ENCODE data around the gene TCEAL5.
A peak's percentile ranks its signal among the peaks of the same experiment; 100 is the strongest.

TCEAL5 gene

GRCh38 chrX:103258275-103258674, 18.3 kb downstream of the TCEAL5 start:
- H3K27me3 ChIP-seq (ENCODE audit: insufficient read depth, poor library complexity, severe bottlenecking), result no peaks in the 10 kb centered on the region
- no peak for DNase-seq (ENCODE audit: low read depth in 1 of 2, low spot score in 1 of 2)
- no peak for TF ChIP-seq REST (IDR thresholded peaks at IDR 0.05; ENCODE audit: insufficient replicate concordance, low read depth)
- TF ChIP-seq SPI1 (IDR thresholded peaks at IDR 0.05; ENCODE audit: borderline replicate concordance, low read depth), result no peak
- no peak for TF ChIP-seq POLR2AphosphoS5 (IDR thresholded peaks at IDR 0.05; ENCODE audit: low read depth)
- no peak for TF ChIP-seq CTCF (IDR thresholded peaks at IDR 0.05; ENCODE audit: insufficient read depth, low read length)
- no peak for TF ChIP-seq GABPA (IDR thresholded peaks at IDR 0.05; ENCODE audit: low read depth)
- H3K4me3 ChIP-seq (replicated peaks; ENCODE audit: insufficient read depth, low read length), result no peak overlapping the region
- H3K27ac ChIP-seq (replicated peaks), result no peak overlapping the region

- TF ChIP-seq REST (IDR thresholded peaks at IDR 0.05; ENCODE audit: insufficient replicate concordance, low read depth) (no peak), SPI1 (IDR thresholded peaks at IDR 0.05; ENCODE audit: borderline replicate concordance, low read depth) (no peak), POLR2AphosphoS5 (IDR thresholded peaks at IDR 0.05; ENCODE audit: low read depth) (no peak), CTCF (IDR thresholded peaks at IDR 0.05; ENCODE audit: insufficient read depth, low read length) (no peak), GABPA (IDR thresholded peaks at IDR 0.05; ENCODE audit: low read depth) (no peak)
- H3K27me3 ChIP-seq (ENCODE audit: insufficient read depth, poor library complexity, severe bottlenecking), result no peaks in the 10 kb centered on the region
- H3K4me3 ChIP-seq (replicated peaks; ENCODE audit: insufficient read depth, low read length), result no peak overlapping the region
- DNase-seq (ENCODE audit: low read depth in 1 of 2, low spot score in 1 of 2), result no peak
- no peak overlapping the region for H3K27ac ChIP-seq (replicated peaks)
Observed at GRCh38 chrX:103256651-103257050, 19.9 kb downstream of the TCEAL5 start.

GRCh38 chrX:103254921-103255493, 21.5 kb downstream of the TCEAL5 start, which contains the start of gene TCEAL8:
TCEAL8 (minus strand) TSS chrX:103255155; CDS start chrX:103253979, 1,176 bp downstream.
- peak; percentile 17 to 56 for DNase-seq (ENCODE audit: low read depth in 1 of 2, low spot score in 1 of 2)
- Histone ChIP-seq H3K4me3 (replicated peaks; ENCODE audit: insufficient read depth, low read length) (peak within 1 kb of the TSS; percentile 49), H3K27ac (replicated peaks) (peak within 1 kb of the TSS; percentile 57), H3K27me3 (ENCODE audit: insufficient read depth, poor library complexity, severe bottlenecking) (no peaks in the 10 kb centered on the region)
- TF ChIP-seq SPI1 (IDR thresholded peaks at IDR 0.05; ENCODE audit: borderline replicate concordance, low read depth) (no peak), REST (IDR thresholded peaks at IDR 0.05; ENCODE audit: insufficient replicate concordance, low read depth) (no peak), POLR2AphosphoS5 (IDR thresholded peaks at IDR 0.05; ENCODE audit: low read depth) (no peak), CTCF (IDR thresholded peaks at IDR 0.05; ENCODE audit: insufficient read depth, low read length) (no peak), GABPA (IDR thresholded peaks at IDR 0.05; ENCODE audit: low read depth) (no peak)
